Measurements from ENCODE around the gene PATL1.
"Not testable (repeated sequence)": the region's sequence is repeated elsewhere in the genome, so short reads cannot be mapped to it uniquely, and the experiment has no call there.

PATL1 gene

GRCh38 chr11:59658036-59658435 is 10.8 kb downstream of the PATL1 start:
- no peaks in the 10 kb centered on the region for H3K9me3 Mint-ChIP-seq (ENCODE audit: low read depth)
- no peaks in the 10 kb centered on the region for H3K27me3 Mint-ChIP-seq
- peaks cover 11% of the 10 kb centered on the region for H3K36me3 Mint-ChIP-seq
- peaks cover 15% of the 10 kb centered on the region for H3K4me1 Mint-ChIP-seq (ENCODE audit: low read depth)
- H3K4me3 Mint-ChIP-seq: no peak overlapping the region
- H3K27ac Mint-ChIP-seq: no peak overlapping the region

- Mint-ChIP-seq H3K36me3 (peaks cover 22% of the 10 kb centered on the region), H3K27me3 (no peaks in the 10 kb centered on the region), H3K4me3 (no peak overlapping the region), H3K9me3 (ENCODE audit: low read depth) (no peaks in the 10 kb centered on the region), H3K4me1 (ENCODE audit: low read depth) (peaks cover under 1% of the 10 kb centered on the region), H3K27ac (no peak overlapping the region)
These were observed 13.9 kb downstream of the PATL1 start for GRCh38 chr11:59654893-59655292.

- no peak overlapping the region for H3K27ac Mint-ChIP-seq
These were observed 21.4 kb downstream of the PATL1 start for GRCh38 chr11:59647245-59647980.

GRCh38 chr11:59644528-59644927 is 24.3 kb downstream of the PATL1 start:
- Mint-ChIP-seq H3K9me3 (ENCODE audit: low read depth) (no peaks in the 10 kb centered on the region), H3K4me1 (ENCODE audit: low read depth) (no peaks in the 10 kb centered on the region), H3K27ac (peak overlapping the region; percentile 11), H3K4me3 (no peak overlapping the region), H3K27me3 (no peaks in the 10 kb centered on the region), H3K36me3 (peaks cover 13% of the 10 kb centered on the region)

More at GRCh38 chr11:59647245-59647980, 21.4 kb downstream of the PATL1 start:
- Mint-ChIP-seq H3K4me3 (no peak overlapping the region), H3K27me3 (no peaks in the 10 kb centered on the region), H3K4me1 (ENCODE audit: low read depth) (no peaks in the 10 kb centered on the region), H3K9me3 (ENCODE audit: low read depth) (no peaks in the 10 kb centered on the region), H3K36me3 (peaks cover 21% of the 10 kb centered on the region)

- H3K9me3 Mint-ChIP-seq (ENCODE audit: low read depth): no peaks in the 10 kb centered on the region
- H3K27me3 Mint-ChIP-seq: no peaks in the 10 kb centered on the region
- H3K4me3 Mint-ChIP-seq: no peak overlapping the region
- H3K4me1 Mint-ChIP-seq (ENCODE audit: low read depth): no peaks in the 10 kb centered on the region
- H3K36me3 Mint-ChIP-seq: peaks cover 12% of the 10 kb centered on the region
- H3K27ac Mint-ChIP-seq: no peak overlapping the region
These were observed 25.4 kb downstream of the PATL1 start for GRCh38 chr11:59643390-59643789.

- Mint-ChIP-seq H3K9me3 (ENCODE audit: low read depth) (no peaks in the 10 kb centered on the region), H3K27ac (no peak overlapping the region), H3K36me3 (peaks cover 19% of the 10 kb centered on the region), H3K4me1 (ENCODE audit: low read depth) (no peaks in the 10 kb centered on the region), H3K27me3 (no peaks in the 10 kb centered on the region), H3K4me3 (no peak overlapping the region)
These were observed 27.7 kb downstream of the PATL1 start for GRCh38 chr11:59641156-59641555.

- H3K27ac Mint-ChIP-seq: no peak overlapping the region
These were observed 38.3 kb downstream of the PATL1 start for GRCh38 chr11:59630493-59630892.

GRCh38 chr11:59629996-59630395 is 38.8 kb downstream of the PATL1 start:
- peaks cover 6% of the 10 kb centered on the region for H3K36me3 Mint-ChIP-seq
- no peak overlapping the region for H3K4me3 Mint-ChIP-seq
- no peak overlapping the region for H3K27ac Mint-ChIP-seq
- no peaks in the 10 kb centered on the region for H3K9me3 Mint-ChIP-seq (ENCODE audit: low read depth)
- H3K4me1 Mint-ChIP-seq (ENCODE audit: low read depth): no peaks in the 10 kb centered on the region
- H3K27me3 Mint-ChIP-seq: no peaks in the 10 kb centered on the region

More at GRCh38 chr11:59630493-59630892, 38.3 kb downstream of the PATL1 start:
- Mint-ChIP-seq H3K27me3 (no peaks in the 10 kb centered on the region), H3K4me3 (no peak overlapping the region), H3K4me1 (ENCODE audit: low read depth) (no peaks in the 10 kb centered on the region), H3K36me3 (peaks cover 6% of the 10 kb centered on the region), H3K9me3 (ENCODE audit: low read depth) (no peaks in the 10 kb centered on the region)

GRCh38 chr11:59626969-59627368 is 41.9 kb downstream of the PATL1 start:
- not testable (repeated sequence) for H3K9me3 Mint-ChIP-seq (ENCODE audit: low read depth); H3K27ac Mint-ChIP-seq; H3K27me3 Mint-ChIP-seq; H3K4me1 Mint-ChIP-seq (ENCODE audit: low read depth); H3K4me3 Mint-ChIP-seq
- peaks cover 10% of the 10 kb centered on the region for H3K36me3 Mint-ChIP-seq

- peaks cover 12% of the 10 kb centered on the region for H3K36me3 Mint-ChIP-seq
- no peak overlapping the region for H3K4me3 Mint-ChIP-seq
- H3K4me1 Mint-ChIP-seq (ENCODE audit: low read depth): no peaks in the 10 kb centered on the region
- H3K27ac Mint-ChIP-seq: no peak overlapping the region
- no peaks in the 10 kb centered on the region for H3K27me3 Mint-ChIP-seq
- no peaks in the 10 kb centered on the region for H3K9me3 Mint-ChIP-seq (ENCODE audit: low read depth)
These were observed 43.1 kb downstream of the PATL1 start for GRCh38 chr11:59625703-59626102.

- peaks cover 6% of the 10 kb centered on the region for H3K36me3 Mint-ChIP-seq
- no peak overlapping the region for H3K4me3 Mint-ChIP-seq
- H3K27ac Mint-ChIP-seq: no peak overlapping the region
- no peaks in the 10 kb centered on the region for H3K27me3 Mint-ChIP-seq
- H3K4me1 Mint-ChIP-seq (ENCODE audit: low read depth): peaks cover 29% of the 10 kb centered on the region
- H3K9me3 Mint-ChIP-seq (ENCODE audit: low read depth): no peaks in the 10 kb centered on the region
These were observed 51.0 kb downstream of the PATL1 start for GRCh38 chr11:59617876-59618275.

GRCh38 chr11:59616396-59616982 is 52.3 kb downstream of the PATL1 start:
- Mint-ChIP-seq H3K27ac (peak overlapping the region; percentile 95), H3K9me3 (ENCODE audit: low read depth) (no peaks in the 10 kb centered on the region), H3K27me3 (no peaks in the 10 kb centered on the region), H3K4me3 (peak overlapping the region; percentile 85), H3K4me1 (ENCODE audit: low read depth) (peaks cover 43% of the 10 kb centered on the region), H3K36me3 (peaks cover 2% of the 10 kb centered on the region)

- Mint-ChIP-seq H3K27ac (peak within 1 kb of the TSS; percentile 95), H3K4me3 (peak within 1 kb of the TSS; percentile 96), H3K27me3 (no peaks in the 10 kb centered on the region), H3K4me1 (ENCODE audit: low read depth) (peaks cover 47% of the 10 kb centered on the region), H3K36me3 (peaks cover 2% of the 10 kb centered on the region), H3K9me3 (ENCODE audit: low read depth) (no peaks in the 10 kb centered on the region)
These were observed 53.0 kb downstream of the PATL1 start, which contains the start of gene OSBP for GRCh38 chr11:59615637-59616395. Gene OSBP, minus strand, starts transcription at chr11:59615774. Its CDS starts 110 bp downstream, at chr11:59615664.

- peaks cover 2% of the 10 kb centered on the region for H3K36me3 Mint-ChIP-seq
- H3K27me3 Mint-ChIP-seq: no peaks in the 10 kb centered on the region
- H3K9me3 Mint-ChIP-seq (ENCODE audit: low read depth): no peaks in the 10 kb centered on the region
- H3K4me3 Mint-ChIP-seq: peak overlapping the region; percentile 96
- peaks cover 47% of the 10 kb centered on the region for H3K4me1 Mint-ChIP-seq (ENCODE audit: low read depth)
- peak overlapping the region; percentile 90 for H3K27ac Mint-ChIP-seq
These were observed 53.7 kb downstream of the PATL1 start for GRCh38 chr11:59615120-59615636.

All from activated naive CD8-positive, alpha-beta T cell (primary cell).